ENCODE data around the gene TNFRSF12A. TPM values are rescaled to one million over a fixed set of nuclear protein-coding genes. Genes with fewer than 3 reads are reported as not detected.

The TNFRSF12A gene
- total and polyA plus RNA-seq, 9 of the 15 experiments (the other 6 are each of a cell fraction or from before 2014, with no cell fraction given), result 0.41 to 61.8 (median 26.5) TPM

GRCh38 chr16:3012828-3013420, 7.2 kb upstream of the TNFRSF12A start, which contains the start of gene CLDN9:
TSS of gene CLDN9 (plus strand) at chr16:3012923. CDS start at chr16:3013363, 440 bp downstream.
- BruUV-seq (replicated peaks), result no TSS peak
- no peak within 1 kb of the TSS for H3K27ac ChIP-seq (ENCODE audit: extremely low read depth, low read depth, low read length)
- FAIRE-seq (no peak), ATAC-seq (peak; percentile 11; the same call in 1 of the 3 replicates), DNase-seq (ENCODE audit: extremely low read depth in 1 of 4, low spot score in 3 of 4) (peak in 1 of 4 experiments; percentile 45)
- no peak for TF ChIP-seq AFF1 (IDR thresholded peaks at IDR 0.05; ENCODE audit: low read depth in 1 of 2, partially characterized antibody in 2 of 2)
- no peak for TF ChIP-seq ATF7 (IDR thresholded peaks at IDR 0.05)
- TF ChIP-seq EGR1 (conservative IDR thresholded peaks at IDR 0.05), result 0 out of 2 replicates have a peak, but pooled peaks have one; percentile 18
- no peak for TF ChIP-seq ZBTB34 (CRISPR knock-in tag; IDR thresholded peaks at IDR 0.05)
- no peak for TF ChIP-seq CSDE1 (IDR thresholded peaks at IDR 0.05)
- peak; percentile 7; the same call in 1 of the 2 replicates for TF ChIP-seq POLR2G (IDR thresholded peaks at IDR 0.05; ENCODE audit: low read depth, low read length)
- no peak for TF ChIP-seq ZNF277 (CRISPR knock-in tag; IDR thresholded peaks at IDR 0.05; ENCODE audit: borderline replicate concordance)
- no peak for TF ChIP-seq ARHGAP35 (IDR thresholded peaks at IDR 0.05; ENCODE audit: partially characterized antibody)
- no peaks in the 10 kb centered on the region for H4K20me1 ChIP-seq (replicated peaks; ENCODE audit: control insufficient read depth, insufficient read depth, low read length)
- H3K9ac ChIP-seq (ENCODE audit: insufficient read depth in 1 of 2, low read depth in 2 of 2, low read length in 2 of 2), result peak within 1 kb of the TSS in 1 of 2 experiments; percentile 67; a peak in 2 of 4 replicates
- intact Hi-C loops (cut with micrococcal nuclease), result no loop called here
- H3K79me2 ChIP-seq (ENCODE audit: control insufficient read depth, insufficient read depth, low read length), result no peaks in the 10 kb centered on the region
- no peak within 1 kb of the TSS for H3K4me2 ChIP-seq (ENCODE audit: insufficient read depth, low read length)
- peaks cover 3% of the 10 kb centered on the region for H3K9me1 ChIP-seq (ENCODE audit: control insufficient read depth, insufficient read depth, low read length)
- ChIA-PET POLR2A (no interaction called here), CTCF (ENCODE audit: low intra/inter-chr PET ratio) (no interaction called here)
- no peak within 1 kb of the TSS for H2AFZ ChIP-seq (ENCODE audit: low read depth, low read length)
- no peak within 1 kb of the TSS for H3K4me3 ChIP-seq
- WGBS (ENCODE audit: insufficient coverage, low coverage, missing lambda C conversion rate), result 60% methylated on average over 24 of the region's 27 CpGs
- peaks cover 29 to 82% of the 10 kb centered on the region in 2 experiments for H3K4me1 ChIP-seq (replicated peaks in 1 of 2; ENCODE audit: control insufficient read depth in 2 of 2, insufficient read depth in 2 of 2, low read length in 2 of 2)
- in situ Hi-C loops (cut with MboI), result no loop called here
- no peaks in the 10 kb centered on the region for H3K27me3 ChIP-seq (ENCODE audit: control insufficient read depth in 2 of 2, insufficient read depth in 2 of 2, low read length in 2 of 2)
- H3K9me3 ChIP-seq (replicated peaks; ENCODE audit: control insufficient read depth, insufficient read depth, low read depth, low read length), result no peaks in the 10 kb centered on the region
- no peaks in the 10 kb centered on the region for H3K36me3 ChIP-seq (ENCODE audit: control insufficient read depth, insufficient read depth, low read length)

Data from K562 (cell line).